ENCODE data around the gene DDAH1.

- TF ChIP-seq POLR2A (IDR thresholded peaks at IDR 0.05) = peak in 1 of 2 donors; percentile 30
- no peak for TF ChIP-seq CTCF (IDR thresholded peaks at IDR 0.05)
Measured at GRCh38 chr1:85297855-85298629, 166.9 kb downstream of the DDAH1 start.
